ENCODE results near the gene TTC31. TPM values are rescaled to one million over a fixed set of nuclear protein-coding genes. Genes with fewer than 3 reads are reported as not detected.

The TTC31 gene
- total RNA-seq, 1 donor from 2014 or later, result 49.1 TPM

DNA sequence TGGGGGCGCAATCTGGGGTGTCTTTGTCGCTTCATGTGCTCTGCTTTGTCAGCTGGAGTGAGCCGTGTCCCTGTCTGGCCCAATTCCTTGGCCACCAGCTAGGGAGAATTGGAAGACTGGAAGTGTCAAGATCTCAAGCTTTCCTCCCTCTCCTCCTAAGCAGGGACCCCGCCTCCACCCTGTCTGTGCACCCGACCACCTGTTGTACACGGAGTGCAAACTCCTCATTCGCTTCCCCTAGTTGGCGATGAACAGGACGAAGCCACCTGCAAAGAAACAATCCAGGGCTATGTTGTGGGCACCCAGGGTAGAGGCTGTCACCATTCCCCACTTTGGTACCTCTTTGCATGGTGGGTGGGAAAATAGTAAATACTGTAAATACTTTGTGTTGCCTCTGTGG lies 44.9 kb downstream of the TTC31 start:
- peaks cover 58% of the 10 kb centered on the region for H3K36me3 Mint-ChIP-seq (ENCODE audit: low read depth)
- ATAC-seq (ENCODE audit: low read depth) (no peak), DNase-seq (no peak)
- H3K27ac Mint-ChIP-seq, result peak overlapping the region; percentile 96
- ChIA-PET CTCF (no interaction called here), POLR2A (interaction anchor here (2.1 to 8.8 kb wide), 2 partner anchors 11 to 46 kb away, joined by 13 to 63 read pairs; partner anchors contain the start of genes CCDC142 and TTC31)
- H3K9me3 Mint-ChIP-seq, result no peaks in the 10 kb centered on the region
- TF ChIP-seq, protein P1, sequence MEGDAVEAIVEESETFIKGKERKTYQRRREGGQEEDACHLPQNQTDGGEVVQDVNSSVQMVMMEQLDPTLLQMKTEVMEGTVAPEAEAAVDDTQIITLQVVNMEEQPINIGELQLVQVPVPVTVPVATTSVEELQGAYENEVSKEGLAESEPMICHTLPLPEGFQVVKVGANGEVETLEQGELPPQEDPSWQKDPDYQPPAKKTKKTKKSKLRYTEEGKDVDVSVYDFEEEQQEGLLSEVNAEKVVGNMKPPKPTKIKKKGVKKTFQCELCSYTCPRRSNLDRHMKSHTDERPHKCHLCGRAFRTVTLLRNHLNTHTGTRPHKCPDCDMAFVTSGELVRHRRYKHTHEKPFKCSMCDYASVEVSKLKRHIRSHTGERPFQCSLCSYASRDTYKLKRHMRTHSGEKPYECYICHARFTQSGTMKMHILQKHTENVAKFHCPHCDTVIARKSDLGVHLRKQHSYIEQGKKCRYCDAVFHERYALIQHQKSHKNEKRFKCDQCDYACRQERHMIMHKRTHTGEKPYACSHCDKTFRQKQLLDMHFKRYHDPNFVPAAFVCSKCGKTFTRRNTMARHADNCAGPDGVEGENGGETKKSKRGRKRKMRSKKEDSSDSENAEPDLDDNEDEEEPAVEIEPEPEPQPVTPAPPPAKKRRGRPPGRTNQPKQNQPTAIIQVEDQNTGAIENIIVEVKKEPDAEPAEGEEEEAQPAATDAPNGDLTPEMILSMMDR (IDR thresholded peaks at IDR 0.05), result no peak
- intact Hi-C loops (cut with micrococcal nuclease), result loop anchor here (2.0 kb wide), 2 partner anchors 73 to 541 kb away; partner anchors contain the start of gene INO80B
- peak overlapping the region; percentile 97 for H3K4me3 Mint-ChIP-seq
- no peaks in the 10 kb centered on the region for H3K27me3 Mint-ChIP-seq
- H3K4me1 Mint-ChIP-seq, result peaks cover 55% of the 10 kb centered on the region

DNA sequence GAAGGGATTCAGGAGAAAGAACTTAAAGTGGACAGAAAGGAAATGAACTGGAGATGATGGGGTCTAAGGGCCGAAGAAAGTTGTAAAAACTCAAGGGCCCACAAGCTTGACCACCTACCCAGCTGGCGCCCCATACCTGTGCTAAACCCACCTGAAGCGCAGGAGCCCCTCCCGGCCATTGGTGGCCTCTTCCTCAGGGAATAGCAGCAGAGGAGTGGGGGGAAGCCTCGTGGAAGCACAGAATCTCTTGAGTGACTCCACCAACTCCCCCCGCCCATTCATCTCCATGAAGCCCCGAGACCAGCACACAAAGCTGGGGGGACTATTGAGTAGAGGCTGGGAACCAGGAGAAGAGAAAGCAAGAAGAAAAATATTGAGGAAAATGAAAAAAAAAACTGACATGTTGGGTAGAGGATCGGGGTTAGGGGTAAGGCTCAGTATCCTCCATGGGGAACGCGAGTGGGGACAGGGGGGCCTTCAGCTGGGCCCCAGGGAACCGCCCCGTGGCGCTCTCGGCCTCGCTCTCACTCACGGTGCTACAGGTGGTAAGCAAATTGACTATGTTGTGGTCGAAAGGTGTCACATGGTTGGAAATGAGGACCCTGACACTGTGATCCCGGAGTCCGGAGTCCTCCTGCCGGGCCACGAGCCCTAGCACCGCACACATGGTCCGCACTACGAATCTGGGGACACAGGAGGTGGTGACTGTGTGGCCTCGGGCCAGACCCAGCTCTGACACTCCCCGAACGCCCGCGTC lies 45.9 kb downstream of the TTC31 start:
- ChIA-PET POLR2A (interaction anchor here (0.6 to 8.8 kb wide), 23 partner anchors 10 to 89 kb away, joined by 3 to 63 read pairs (median 8); partner anchors contain the start of genes CCDC142, DOK1, INO80B and LBX2), CTCF (interaction anchor here (0.6 to 1.2 kb wide), 3 partner anchors 28 to 64 kb away, joined by 3 to 4 read pairs (median 3); partner anchors contain the start of genes CCDC142 and TTC31)
- H3K27ac Mint-ChIP-seq, result peak overlapping the region; percentile 96
- DNase-seq, result no peak
- no peaks in the 10 kb centered on the region for H3K27me3 Mint-ChIP-seq
- TF ChIP-seq, protein P1 (IDR thresholded peaks at IDR 0.05), result no peak
- no peaks in the 10 kb centered on the region for H3K9me3 Mint-ChIP-seq
- H3K4me3 Mint-ChIP-seq, result peak overlapping the region; percentile 97
- ATAC-seq (ENCODE audit: low read depth), result peak; percentile 0
- intact Hi-C loops (cut with micrococcal nuclease), result loop anchor here (1.0 to 2.0 kb wide), 14 partner anchors 11 to 791 kb away; partner anchors contain the start of genes C2orf81, DGUOK, DOK1 and INO80B
- H3K4me1 Mint-ChIP-seq, result peaks cover 55% of the 10 kb centered on the region
- H3K36me3 Mint-ChIP-seq (ENCODE audit: low read depth), result peaks cover 63% of the 10 kb centered on the region

DNA sequence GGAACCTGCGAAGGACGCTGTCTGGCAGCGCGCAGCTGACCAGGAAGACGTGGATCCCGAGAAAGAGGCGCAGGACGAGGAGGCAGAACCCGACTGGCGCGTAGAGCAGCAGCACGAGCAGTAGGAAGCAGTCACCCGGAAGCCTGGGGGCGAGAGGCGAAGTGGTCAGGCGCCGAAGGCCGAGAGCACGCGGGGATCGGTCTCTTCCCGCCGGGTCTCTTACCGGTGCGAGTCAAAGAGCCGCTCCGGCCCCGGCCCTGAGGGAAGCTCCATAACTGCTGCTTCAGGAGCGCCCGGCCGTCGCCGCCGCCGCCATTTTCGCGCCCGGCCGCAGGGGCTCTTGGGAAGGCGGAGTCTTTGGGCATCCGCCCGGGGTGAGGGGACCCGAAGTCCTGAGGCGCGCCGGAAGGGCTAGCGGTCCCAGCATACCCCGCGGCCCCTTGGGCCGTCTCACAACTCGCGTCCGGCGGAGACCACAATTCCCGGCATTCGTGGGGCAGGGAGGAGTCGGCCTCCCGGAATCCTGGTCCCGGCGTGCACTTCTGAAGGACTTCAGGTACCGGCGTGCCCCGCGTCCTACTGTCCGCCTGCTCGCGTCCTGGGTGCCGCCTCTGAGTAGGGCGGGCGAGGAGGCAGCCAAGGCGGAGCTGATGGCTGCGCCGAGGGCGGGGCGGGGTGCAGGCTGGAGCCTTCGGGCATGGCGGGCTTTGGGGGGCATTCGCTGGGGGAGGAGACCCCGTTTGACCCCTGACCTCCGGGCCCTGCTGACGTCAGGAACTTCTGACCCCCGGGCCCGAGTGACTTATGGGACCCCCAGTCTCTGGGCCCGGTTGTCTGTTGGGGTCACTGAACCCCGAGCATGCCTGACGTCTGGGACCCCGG lies 46.7 kb downstream of the TTC31 start, which contains the start of the genes AUP1 and HTRA2:
Gene AUP1 (minus strand): TSS at position 350 of the 882 bp plus-strand sequence. CDS start 77 bp downstream, at position 273.
Gene HTRA2 (plus strand): TSS at position 577 of the 882 bp plus-strand sequence. CDS start 74 bp downstream, at position 651.
- Mint-ChIP-seq H3K36me3 (ENCODE audit: low read depth) (peaks cover 66% of the 10 kb centered on the region), H3K4me3 (peak within 1 kb of the TSS; percentile 97), H3K27me3 (no peaks in the 10 kb centered on the region), H3K4me1 (peaks cover 55% of the 10 kb centered on the region), H3K27ac (peak within 1 kb of the TSS; percentile 96), H3K9me3 (no peaks in the 10 kb centered on the region)
- intact Hi-C loops (cut with micrococcal nuclease), result loop anchor here (1.0 to 5.0 kb wide), 18 partner anchors 10 to 792 kb away; partner anchors contain the start of genes C2orf81, DGUOK, DOK1 and INO80B
- ATAC-seq (ENCODE audit: low read depth), result peak; percentile 83
- TF ChIP-seq, protein P1 (IDR thresholded peaks at IDR 0.05), result no peak
- ChIA-PET POLR2A (interaction anchor here (0.6 to 8.8 kb wide), 30 partner anchors 9 to 351 kb away, joined by 3 to 63 read pairs (median 6); partner anchors contain the start of genes CCDC142, DOK1, INO80B and LBX2), CTCF (interaction anchor here (0.8 to 1.2 kb wide), 4 partner anchors 9 to 46 kb away, joined by 3 to 6 read pairs (median 4); partner anchors contain the start of genes CCDC142 and TTC31)
- DNase-seq, result peak; percentile 87

DNA sequence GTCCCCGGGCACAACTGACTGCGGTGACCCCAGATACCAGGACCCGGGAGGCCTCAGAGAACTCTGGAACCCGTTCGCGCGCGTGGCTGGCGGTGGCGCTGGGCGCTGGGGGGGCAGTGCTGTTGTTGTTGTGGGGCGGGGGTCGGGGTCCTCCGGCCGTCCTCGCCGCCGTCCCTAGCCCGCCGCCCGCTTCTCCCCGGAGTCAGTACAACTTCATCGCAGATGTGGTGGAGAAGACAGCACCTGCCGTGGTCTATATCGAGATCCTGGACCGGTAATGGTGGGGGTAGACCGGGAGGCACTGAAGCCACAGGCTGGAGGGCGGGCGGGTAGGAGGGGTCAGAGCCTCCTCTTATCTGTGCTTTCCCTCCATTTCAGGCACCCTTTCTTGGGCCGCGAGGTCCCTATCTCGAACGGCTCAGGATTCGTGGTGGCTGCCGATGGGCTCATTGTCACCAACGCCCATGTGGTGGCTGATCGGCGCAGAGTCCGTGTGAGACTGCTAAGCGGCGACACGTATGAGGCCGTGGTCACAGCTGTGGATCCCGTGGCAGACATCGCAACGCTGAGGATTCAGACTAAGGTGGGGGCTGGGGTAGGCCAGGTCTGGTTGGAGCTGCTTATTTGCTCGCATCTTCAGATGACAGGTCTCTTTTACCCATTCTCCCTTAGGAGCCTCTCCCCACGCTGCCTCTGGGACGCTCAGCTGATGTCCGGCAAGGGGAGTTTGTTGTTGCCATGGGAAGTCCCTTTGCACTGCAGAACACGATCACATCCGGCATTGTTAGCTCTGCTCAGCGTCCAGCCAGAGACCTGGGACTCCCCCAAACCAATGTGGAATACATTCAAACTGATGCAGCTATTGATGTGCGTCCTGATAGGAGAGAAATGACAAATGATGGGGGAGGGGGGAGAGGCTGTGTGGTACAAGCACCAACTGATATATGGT lies 47.6 kb downstream of the TTC31 start:
- intact Hi-C loops (cut with micrococcal nuclease), result loop anchor here (1.0 to 5.0 kb wide), 4 partner anchors 193 to 702 kb away; partner anchors contain the start of genes MTHFD2 and STAMBP

More for the DNA sequence above, 47.6 kb downstream of the TTC31 start:
- POLR2A ChIA-PET, result interaction anchor here (0.8 to 8.8 kb wide), 34 partner anchors 8 to 352 kb away, joined by 3 to 63 read pairs (median 5); partner anchors contain the start of genes C2orf81, CCDC142, DOK1 and INO80B
- Mint-ChIP-seq H3K27ac (peak overlapping the region; percentile 96), H3K36me3 (ENCODE audit: low read depth) (peaks cover 63% of the 10 kb centered on the region), H3K27me3 (no peaks in the 10 kb centered on the region), H3K9me3 (no peaks in the 10 kb centered on the region), H3K4me3 (peak overlapping the region; percentile 97), H3K4me1 (peaks cover 55% of the 10 kb centered on the region)
- ATAC-seq (ENCODE audit: low read depth) (peak; percentile 11), DNase-seq (peak; percentile 47)
- TF ChIP-seq, protein P1 (IDR thresholded peaks at IDR 0.05), result no peak
- CTCF ChIA-PET, result interaction anchor here (0.9 to 4.4 kb wide), 11 partner anchors 8 to 58 kb away, joined by 3 to 34 read pairs (median 5); partner anchors contain the start of genes CCDC142, LBX2, PCGF1 and TTC31

Data from activated B cell treated with CpG ODN at 0.5 μM for 24 hours (primary cell).